Measurements from ENCODE around the gene FIBCD1.

The FIBCD1 gene

GRCh38 chr9:130886981-130887380 lies 52.1 kb downstream of the FIBCD1 start:
- Histone ChIP-seq H3K4me3 (ENCODE audit: low read depth, low read length) (no peak overlapping the region), H3K9me3 (ENCODE audit: control insufficient read depth, low read length) (no peaks in the 10 kb centered on the region), H3K4me2 (ENCODE audit: low read length) (no peak overlapping the region), H3K27me3 (ENCODE audit: control insufficient read depth, insufficient read depth, low read length) (no peaks in the 10 kb centered on the region), H3K79me2 (no peaks in the 10 kb centered on the region), H2AFZ (no peak overlapping the region), H3K27ac (peak overlapping the region; percentile 98), H3K9ac (no peak overlapping the region), H3K36me3 (ENCODE audit: control insufficient read depth, insufficient read depth, low read length) (no peaks in the 10 kb centered on the region), H3K4me1 (peaks cover 59% of the 10 kb centered on the region)
- no peak for TF ChIP-seq CTCF (IDR thresholded peaks at IDR 0.05)

GRCh38 chr9:130885484-130886375 lies 53.3 kb downstream of the FIBCD1 start:
- TF ChIP-seq CTCF (IDR thresholded peaks at IDR 0.05) = no peak
- H3K4me1 ChIP-seq = peaks cover 58% of the 10 kb centered on the region
- no peak overlapping the region for H3K4me3 ChIP-seq (ENCODE audit: low read depth, low read length)
- no peaks in the 10 kb centered on the region for H3K27me3 ChIP-seq (ENCODE audit: control insufficient read depth, insufficient read depth, low read length)
- no peak overlapping the region for H2AFZ ChIP-seq
- H3K36me3 ChIP-seq (ENCODE audit: control insufficient read depth, insufficient read depth, low read length) = no peaks in the 10 kb centered on the region
- H3K9ac ChIP-seq = no peak overlapping the region
- no peaks in the 10 kb centered on the region for H3K9me3 ChIP-seq (ENCODE audit: control insufficient read depth, low read length)
- peaks cover 2% of the 10 kb centered on the region for H3K79me2 ChIP-seq
- peak overlapping the region; percentile 98 for H3K27ac ChIP-seq
- H3K4me2 ChIP-seq (ENCODE audit: low read length) = peak overlapping the region; percentile 29

- Histone ChIP-seq H3K36me3 (ENCODE audit: control insufficient read depth, insufficient read depth, low read length) (no peaks in the 10 kb centered on the region), H2AFZ (peak overlapping the region; percentile 50), H3K9ac (no peak overlapping the region), H3K79me2 (peaks cover 8% of the 10 kb centered on the region), H3K27me3 (ENCODE audit: control insufficient read depth, insufficient read depth, low read length) (no peaks in the 10 kb centered on the region), H3K4me3 (ENCODE audit: low read depth, low read length) (peak overlapping the region; percentile 35), H3K27ac (peak overlapping the region; percentile 98), H3K4me2 (ENCODE audit: low read length) (peak overlapping the region; percentile 29), H3K9me3 (ENCODE audit: control insufficient read depth, low read length) (no peaks in the 10 kb centered on the region), H3K4me1 (peaks cover 55% of the 10 kb centered on the region)
- TF ChIP-seq CTCF (IDR thresholded peaks at IDR 0.05) = no peak
Observed at GRCh38 chr9:130884542-130885483, 54.2 kb downstream of the FIBCD1 start.

- Histone ChIP-seq H3K27me3 (ENCODE audit: control insufficient read depth, insufficient read depth, low read length) (no peaks in the 10 kb centered on the region), H3K79me2 (peaks cover 8% of the 10 kb centered on the region), H3K4me1 (peaks cover 54% of the 10 kb centered on the region), H3K27ac (peak overlapping the region; percentile 98), H3K9me3 (ENCODE audit: control insufficient read depth, low read length) (no peaks in the 10 kb centered on the region), H3K4me3 (ENCODE audit: low read depth, low read length) (peak overlapping the region; percentile 35), H3K9ac (no peak overlapping the region), H2AFZ (peak overlapping the region; percentile 50), H3K36me3 (ENCODE audit: control insufficient read depth, insufficient read depth, low read length) (no peaks in the 10 kb centered on the region), H3K4me2 (ENCODE audit: low read length) (peak overlapping the region; percentile 29)
- no peak for TF ChIP-seq CTCF (IDR thresholded peaks at IDR 0.05)
Observed at GRCh38 chr9:130884111-130884531, 54.9 kb downstream of the FIBCD1 start.
